NCI-H2107 treated with DMSO at 0.1 percent for 48 hours (cell line): ENCODE data around the gene TMCO4.

ENCODE experiments used
- DNase-seq: peaks from one replicate; lab custom pipeline; 2025; ENCODE audit not compliant: unreplicated experiment; lab: John Stamatoyannopoulos, UW

The TMCO4 gene

DNA sequence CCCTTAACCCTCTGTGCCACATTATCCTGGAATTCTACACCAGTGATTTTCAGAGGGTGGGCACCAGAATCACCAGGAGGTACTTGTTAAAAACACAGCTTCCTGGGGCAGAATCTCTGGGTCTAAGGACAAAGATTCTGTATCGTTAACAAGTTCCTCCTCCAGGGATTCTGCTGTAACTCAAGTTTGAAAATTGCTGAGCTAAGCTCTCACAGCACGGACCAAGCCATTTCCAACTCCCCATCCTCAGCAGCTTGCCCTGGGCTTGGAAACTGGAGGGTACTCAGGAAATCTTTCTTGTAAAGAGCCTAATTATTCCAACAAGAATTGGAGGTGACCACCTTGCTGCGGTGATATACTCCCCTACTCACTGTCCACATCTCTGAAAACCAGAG is 48.8 kb downstream of the TMCO4 start:
- no peak for DNase-seq

DNA sequence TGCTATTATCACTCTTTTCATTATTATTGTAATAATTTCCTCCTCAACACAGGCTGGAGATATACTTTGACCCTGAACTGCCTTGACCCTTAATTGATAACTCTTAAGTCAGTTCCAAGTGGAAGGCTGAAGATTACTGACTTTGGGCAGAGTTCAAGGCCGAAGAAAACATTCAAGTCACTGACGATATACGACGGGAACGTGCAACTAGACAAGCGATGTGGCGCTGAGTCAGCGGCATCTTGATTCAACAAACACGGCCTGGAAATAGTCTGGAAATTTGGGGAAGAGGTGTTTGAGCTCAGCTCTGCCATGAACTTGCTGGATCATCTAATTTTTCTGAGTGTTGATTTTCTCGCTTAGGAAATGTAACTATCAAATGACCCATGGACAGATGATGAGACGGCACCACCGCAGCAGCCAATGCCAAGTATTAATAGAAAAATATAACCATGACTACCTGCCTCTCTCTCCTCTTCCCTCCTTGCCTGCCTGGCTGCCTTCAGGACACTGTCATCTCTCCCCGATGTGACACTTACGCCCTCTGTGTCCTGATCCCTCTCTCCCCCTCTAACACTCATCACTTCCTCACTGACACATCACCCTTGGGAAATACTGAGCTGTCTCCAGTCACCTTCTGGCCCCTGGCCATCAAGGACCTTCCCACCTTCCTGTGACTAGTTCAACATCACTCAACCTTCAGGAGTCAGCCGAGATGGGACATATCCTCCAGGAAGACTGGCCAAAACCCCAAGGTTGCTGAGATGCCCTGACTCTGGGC is 49.4 kb downstream of the TMCO4 start:
- DNase-seq: no peak

DNA sequence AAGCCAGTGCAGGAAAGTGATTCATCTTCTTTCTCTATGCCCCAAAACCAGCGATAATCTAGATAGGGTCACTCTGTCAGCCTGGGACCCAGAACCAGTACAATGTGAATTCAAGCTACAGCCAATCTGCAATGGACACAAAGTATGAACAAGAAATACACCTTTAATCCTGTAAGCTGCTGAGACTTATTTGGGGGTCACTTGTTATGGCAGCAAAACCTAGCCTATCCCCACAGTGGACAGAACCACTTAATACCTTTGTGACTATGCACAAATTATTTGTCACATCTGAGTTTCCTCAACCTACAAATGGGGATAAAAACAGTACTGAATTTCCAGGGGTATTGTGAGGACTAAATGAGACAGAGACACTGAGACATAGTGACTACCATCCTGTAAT is 50.0 kb downstream of the TMCO4 start:
- no peak for DNase-seq

DNA sequence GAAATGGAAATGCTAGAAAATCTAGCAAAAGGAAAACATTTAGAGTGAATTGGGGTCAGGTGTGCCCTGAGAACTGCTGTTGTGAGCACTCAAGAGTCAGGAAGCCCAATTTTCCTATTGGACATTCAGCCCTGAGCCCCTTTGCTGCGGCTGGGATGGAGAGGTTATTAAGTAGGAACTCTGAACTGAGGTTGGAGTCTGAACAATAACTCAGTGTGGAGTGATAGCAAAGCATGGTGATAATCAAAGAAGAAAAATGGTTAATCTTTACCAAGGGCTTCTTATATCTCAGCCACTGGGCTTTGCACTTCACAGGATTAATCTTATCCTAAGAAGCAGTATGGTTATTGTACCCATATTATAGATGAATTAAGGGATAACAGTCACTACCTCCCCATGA is 52.0 kb downstream of the TMCO4 start:
- no peak for DNase-seq

DNA sequence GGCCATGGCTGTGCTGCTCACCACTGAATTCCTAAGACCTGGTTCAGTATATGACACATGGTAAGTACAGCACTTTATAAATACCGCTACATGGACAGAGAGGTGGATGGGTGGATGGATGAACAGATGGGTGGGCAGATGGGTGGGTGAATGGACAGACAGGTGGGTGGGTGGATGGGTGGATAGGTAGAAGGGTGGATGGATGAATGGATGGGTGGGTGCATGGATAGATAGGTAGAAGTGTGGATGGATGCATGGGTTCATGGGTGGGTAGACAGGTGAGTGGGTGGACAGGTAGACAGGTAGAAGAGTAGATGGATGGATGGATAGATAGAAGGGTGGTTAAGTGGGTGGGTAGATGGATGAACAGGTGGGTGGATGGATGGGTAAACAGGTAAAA is 54.8 kb downstream of the TMCO4 start:
- DNase-seq: no peak

DNA sequence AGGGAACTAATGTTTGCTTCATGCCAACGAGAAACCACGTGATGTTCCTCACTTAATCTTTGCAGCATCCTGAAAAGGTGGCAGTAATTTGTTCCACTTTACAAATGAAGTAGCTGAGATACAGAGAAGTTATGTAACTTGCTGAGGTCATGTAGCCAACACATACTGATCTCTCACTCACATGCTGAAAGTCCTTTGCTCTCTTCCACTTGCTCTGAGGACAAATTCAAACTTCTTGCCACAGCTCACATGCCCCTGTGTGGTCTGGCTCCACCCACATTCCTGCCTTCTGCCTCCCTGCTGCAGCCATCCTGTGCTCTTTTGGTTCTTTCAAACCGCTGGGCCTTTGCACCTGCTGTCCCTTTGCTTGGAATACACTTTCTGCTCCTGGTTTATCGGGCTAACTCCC is 55.4 kb downstream of the TMCO4 start:
- no peak for DNase-seq

DNA sequence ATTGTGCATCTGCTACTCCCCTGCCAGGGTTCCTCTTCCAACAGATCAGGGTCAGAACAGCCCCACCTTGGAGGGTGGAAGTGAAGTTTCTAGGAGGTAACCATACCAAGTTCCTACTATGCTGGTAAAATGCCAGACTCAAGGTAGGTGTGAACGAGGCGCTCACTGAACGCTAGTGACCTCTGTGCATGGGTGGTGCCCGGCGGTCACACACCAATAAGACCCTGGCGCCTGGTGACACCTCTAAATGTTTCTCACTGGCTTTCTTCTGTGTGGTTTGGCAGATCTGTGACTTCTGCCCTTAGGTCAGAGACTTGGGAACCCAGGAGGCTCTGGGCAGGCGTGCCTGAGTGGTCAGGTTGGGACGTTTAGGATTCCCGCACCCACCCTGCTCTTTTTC is 55.9 kb downstream of the TMCO4 start:
- DNase-seq: no peak

DNA sequence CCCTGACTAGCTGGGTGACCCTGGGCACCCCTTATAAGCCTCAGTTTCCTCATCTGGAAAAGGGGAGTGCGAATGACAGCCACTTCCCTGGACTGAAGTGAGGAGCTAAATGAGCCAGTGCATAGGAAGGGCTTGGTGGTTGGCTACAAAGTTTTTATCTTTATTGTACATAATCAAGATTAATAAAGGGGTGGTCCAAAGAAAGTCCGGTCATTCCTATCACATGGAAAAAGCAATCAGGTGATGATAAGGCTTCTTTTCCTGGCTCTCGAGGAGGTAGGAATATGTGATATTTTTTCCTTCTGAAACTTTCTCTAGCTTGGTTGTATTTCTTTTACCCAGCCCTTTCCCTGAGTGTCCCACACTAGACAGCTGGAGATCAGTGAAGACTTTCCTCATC is 56.5 kb downstream of the TMCO4 start:
- no peak for DNase-seq

DNA sequence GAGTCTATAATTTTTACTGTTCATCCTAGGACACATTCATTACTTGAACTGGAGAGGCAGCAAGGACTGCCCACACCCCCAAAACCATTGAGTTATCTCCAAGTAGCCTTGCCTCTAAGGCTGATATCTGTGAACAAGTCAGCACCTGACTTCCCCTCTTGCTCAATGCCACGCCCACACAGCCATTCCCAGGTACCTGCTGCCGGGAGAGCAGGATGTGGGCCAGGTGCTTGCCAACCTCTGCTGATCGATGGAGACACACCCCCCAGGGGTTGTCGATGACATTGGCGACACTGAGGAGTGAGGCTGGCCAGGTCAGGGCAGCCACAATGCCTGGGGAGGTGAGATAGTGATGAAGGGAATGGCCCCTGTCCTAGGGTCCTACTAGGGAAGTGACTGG is 60.1 kb downstream of the TMCO4 start:
- DNase-seq: no peak

DNA sequence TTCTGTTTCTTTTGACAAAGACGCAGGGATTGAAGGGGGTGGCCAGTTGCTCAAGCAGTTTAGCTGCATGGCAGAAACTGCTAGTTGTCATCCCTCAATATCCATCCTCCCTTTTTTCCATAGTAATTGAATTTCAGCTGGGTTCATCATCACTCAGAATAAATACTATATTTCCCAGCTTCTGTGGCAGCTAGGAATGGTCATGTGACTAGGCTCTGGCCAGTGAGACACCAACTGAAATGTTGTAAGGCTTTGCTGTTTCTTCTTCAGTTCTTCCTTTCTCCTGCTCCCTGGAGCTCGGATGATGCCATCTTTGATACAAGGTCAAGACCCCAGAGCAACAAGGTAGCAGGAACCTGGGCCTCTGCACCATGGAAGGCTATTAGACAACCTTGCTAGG is 61.0 kb downstream of the TMCO4 start:
- DNase-seq: no peak

DNA sequence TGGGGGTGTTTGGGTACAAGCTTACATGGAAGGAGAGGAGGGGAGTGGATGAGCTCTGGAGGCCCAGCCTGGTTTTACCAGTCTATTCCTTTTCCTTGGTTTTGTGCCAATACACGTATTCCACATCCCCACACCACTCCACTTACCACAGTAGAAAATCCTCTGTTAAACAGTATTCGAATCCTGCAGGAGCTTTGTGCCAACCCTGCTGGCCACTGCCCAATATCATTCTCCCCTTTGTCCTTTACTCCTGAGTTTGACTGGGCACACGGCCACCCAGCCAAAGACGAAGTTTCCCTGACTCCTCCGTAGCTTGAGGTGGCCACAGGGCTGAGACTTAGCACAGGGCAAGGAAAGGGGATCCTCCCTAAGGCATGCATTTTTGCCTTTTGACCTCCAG is 61.6 kb downstream of the TMCO4 start:
- DNase-seq: no peak

DNA sequence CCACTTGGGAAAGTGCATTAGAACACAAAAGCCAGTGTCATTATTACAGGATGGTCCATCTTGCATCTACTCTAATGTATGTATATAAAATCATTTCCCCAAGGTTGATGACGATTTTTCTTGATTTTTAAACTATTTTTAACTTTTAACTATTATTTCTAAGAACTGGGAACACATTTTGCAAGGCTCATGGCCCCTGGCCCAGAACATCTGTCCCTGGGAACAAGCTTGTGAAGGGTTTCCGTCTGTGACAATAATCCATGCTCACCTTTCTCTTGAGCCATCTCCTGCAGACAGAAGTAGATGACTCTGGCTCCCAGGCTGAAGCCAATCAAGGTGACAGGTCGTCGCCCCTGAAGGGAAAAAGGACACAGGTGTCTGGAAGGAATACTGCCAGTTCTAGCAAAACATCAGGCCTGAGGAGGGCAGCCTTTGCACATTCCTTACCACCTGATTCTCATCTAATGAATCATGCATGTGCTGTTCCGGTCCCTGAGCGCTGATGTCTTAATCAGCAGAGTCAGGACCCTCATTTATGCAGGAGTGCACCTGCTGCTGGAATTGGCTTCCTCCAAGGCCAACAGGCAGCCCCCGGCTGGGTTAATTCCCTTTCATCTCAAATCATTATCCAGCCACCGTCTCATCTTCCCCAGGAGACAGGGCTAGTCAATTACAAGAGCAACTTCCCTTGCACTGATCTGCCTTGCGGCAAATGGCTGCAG is 62.5 kb downstream of the TMCO4 start:
- no peak for DNase-seq

DNA sequence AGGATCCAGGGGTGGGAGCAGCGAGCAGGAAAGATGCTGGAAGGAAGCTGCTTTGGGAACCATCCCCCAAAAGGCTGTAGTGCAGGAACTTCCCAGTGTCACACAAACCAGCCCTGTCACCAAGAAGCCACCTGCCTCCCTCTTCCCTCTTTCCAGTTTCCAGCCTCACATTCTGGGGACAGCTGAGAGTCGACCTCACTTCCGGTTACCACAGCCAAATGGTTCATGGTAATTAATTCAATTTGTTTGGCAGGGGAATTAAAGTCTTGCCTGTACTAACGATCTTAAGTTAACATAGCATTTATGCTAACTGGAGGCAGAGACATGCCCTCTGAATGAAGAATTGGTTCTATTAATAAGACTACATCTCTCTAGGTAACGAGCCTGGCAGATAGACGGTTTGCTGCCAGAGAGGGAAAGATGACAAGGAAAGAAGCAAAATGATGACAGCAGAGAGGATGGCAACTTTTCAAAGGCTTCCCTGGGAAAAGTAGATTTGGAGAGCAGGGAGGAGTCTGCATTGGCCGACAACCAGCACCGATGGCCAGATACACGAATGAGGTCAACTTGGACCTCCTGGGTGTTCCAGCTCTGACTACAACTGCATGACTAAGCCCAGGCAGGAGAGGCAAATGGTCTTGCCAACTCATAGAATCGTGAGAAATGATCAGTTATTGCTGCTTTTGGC is 64.1 kb downstream of the TMCO4 start:
- DNase-seq: no peak

DNA sequence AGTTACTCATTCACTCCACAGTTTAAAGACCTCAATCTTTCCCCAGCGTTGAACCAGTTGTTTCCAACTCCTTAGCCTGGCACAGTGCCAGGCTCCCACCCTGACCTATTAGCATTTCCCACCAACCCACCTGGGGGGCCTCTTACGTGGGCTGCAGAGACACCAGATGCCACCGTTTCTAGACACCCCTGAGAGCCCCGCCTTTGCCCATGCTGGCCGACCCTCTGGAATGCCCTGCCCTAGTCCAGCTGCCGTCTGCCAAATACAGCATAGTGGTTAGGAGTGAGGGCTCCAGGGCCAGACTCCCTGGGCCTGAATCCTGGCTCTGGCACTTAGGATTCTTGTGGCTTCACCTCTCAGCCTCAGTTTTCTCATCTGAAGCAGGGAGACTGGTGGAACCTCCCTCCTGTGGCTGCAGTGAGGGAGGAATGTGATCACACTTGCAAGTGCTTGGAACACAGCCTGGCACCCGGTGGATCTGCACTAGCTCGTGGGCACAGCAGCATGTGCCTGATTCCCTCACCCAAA is 65.2 kb downstream of the TMCO4 start:
- no peak for DNase-seq

DNA sequence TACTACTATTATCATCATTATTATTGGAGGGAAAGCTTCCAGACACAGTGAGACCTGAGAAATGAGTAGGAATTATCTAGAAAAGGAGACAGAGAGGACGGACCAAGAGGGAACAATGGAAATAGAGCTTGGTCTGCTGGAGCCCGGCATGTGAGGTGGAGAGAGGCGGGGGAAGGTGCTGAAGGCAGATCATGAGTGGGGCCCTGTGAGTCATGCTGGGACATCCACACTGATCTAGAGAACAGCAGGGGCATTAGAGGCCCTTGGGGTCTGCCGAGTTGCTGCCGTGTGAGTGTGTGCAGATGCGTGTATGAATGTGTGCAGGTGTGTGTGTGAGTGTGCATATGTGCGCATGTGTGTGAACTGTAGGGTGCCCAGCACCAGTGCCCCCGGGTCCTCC is 65.7 kb downstream of the TMCO4 start:
- no peak for DNase-seq

DNA sequence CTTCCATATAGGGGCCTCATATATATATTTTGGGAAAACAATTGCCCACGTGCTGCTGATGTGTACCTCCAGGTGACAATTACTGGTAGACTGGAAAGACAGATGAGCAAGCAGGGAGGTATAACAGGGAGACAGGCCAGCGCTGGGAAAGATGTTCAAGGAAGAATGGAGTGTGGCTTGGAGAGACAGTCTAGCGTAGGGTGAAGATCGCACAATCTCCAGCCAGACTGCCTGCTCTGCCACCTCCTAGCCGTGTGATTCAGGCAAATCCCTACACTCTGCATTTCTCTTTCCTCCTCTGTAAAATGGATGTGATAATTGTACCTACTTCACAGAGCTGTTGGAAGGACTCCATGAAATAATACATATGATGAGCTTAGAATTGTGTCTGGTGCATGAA is 66.1 kb downstream of the TMCO4 start:
- DNase-seq: no peak

DNA sequence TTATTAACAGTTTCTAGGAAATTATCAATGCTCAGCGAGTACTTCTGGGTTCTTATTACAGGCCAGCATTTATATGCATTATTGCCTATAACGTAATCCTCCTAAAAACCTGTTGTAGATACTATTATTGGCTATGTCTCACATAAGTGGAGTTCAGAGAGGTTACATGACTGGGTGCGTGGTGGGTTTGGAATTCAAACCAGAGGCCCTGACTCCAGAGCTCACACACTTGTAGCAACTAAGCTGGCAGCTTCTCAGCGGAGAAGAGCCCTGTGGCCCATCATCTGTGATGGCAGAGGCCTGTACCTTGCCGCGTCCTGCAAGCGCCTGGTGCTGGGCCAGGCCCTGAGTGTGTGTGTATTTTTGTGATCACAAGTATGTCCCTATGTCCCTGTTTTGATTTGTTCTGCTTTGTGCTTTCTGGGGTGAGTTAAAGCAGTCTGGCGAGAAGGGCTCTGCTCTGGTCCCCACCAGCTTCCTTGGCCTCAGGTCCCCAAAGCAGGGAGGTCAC is 68.3 kb downstream of the TMCO4 start:
- no peak for DNase-seq

DNA sequence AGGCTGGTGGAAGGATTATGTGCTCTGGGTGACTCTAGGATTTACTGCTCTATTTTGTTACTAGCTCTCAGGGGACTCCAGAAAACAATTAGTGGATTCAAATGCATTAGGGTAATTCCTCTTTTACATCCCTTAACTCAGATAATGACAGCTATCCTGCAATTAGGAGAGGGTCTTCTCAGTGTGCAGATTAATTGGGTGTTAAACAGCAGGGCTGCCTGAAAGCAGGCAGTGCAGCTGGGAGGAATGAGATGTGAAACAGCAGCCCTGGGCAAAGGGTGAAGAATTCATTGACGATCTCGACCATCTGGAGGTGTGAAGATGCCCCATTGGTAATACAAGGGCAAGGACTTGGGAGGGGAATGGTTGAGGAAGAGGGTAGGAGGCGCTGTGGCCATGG is 68.9 kb downstream of the TMCO4 start:
- DNase-seq: no peak

DNA sequence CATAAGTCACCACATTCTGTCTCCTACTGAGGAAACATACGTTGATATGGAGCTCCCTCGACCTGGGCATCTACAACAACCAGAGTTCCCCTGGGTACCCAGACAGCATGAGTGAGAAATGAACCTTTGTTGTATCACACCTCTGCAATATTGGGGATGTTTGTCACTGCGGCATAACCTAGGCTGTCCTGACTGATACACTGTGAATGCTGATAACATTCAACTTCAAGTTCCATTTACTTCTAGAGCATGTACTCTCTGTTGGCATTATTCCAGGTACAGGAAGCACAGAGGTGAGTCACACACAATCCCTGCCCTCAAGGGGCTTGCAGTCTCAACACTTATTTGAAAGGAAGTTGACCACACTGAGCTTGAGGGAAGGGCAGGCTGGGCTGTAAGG is 69.5 kb downstream of the TMCO4 start:
- no peak for DNase-seq

DNA sequence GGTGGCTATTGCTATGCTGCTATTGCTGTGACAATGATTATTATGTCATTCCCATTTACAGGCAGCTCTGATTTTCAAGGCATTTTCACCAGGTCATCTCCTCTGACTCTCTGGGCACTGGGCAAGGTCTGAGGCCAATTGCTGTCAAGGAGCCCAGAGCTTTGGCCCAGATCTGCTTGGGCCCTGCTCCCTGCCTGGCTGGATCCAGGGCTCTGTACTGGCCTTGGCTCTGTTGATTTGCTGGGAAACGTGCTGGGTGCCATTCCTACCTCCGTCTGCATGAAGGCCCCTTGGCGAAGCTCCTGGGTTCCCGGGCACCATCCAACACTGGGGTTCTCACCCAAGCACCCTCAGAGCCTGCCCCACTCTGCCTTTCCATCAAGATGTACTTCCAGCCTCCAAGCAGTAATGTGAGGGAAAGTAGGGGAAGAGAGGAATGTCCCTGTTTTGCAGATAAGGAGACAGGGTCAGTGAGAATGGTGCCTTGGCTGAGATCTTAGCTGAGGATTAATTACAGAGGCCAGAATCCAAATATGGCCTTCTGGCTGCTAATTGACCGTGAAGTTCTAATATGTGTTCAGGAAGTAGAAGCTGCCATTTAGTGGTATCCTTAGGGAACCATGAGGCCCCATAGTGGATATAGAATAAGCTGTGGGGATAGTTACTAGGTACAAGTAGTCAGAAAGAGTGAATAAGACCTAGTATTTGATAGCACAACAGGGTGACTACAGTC is 71.1 kb downstream of the TMCO4 start:
- DNase-seq: no peak

DNA sequence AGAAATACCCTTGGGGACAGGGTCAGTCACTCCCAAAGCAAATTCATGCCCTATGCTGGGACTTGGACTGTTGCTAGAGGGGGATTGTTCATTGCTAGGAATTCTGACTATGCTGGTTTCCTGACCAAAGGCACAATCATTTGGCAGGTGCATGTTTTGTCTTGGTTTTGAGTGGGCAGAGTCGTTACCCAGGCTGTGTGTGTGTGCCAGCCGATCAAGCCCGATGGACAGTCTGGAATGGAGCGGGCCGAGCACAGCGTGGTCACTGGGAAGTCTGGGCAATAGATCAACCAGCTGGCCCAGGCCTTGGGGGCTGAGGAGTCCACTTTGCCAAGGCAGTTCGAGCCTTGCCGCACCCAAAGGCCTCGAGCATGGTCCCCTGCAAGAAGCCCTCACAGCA is 74.1 kb downstream of the TMCO4 start:
- DNase-seq: no peak
